Retinal pigment epithelial cell (primary cell): ENCODE data around the gene GIPC1.

Experiments
- DNase-seq: peaks from one replicate; pipeline ENCODE4 v3.0.0-alpha.2; 2010; ENCODE audit warnings: low read depth
- H3K4me3 ChIP-seq: 2 replicates; pipeline ENCODE4 v1.5.1; 2011; ENCODE audit warnings: mild to moderate bottlenecking, low read length, control low read depth, moderate library complexity
- CTCF ChIP-seq: conservative IDR thresholded peaks from 2 replicates; pipeline ENCODE4 v1.5.1; 2011; ENCODE audit warnings: low read depth, low read length, control low read depth, inconsistent platforms

The GIPC1 gene

GRCh38 chr19:14502334-14503092 is 6.6 kb upstream of the GIPC1 start:
- no peak overlapping the region for H3K4me3 ChIP-seq
- no peak for TF ChIP-seq CTCF
- no peak for DNase-seq

- no peak for DNase-seq
- H3K4me3 ChIP-seq = no peak overlapping the region
- TF ChIP-seq CTCF = no peak
Measured at GRCh38 chr19:14497228-14497921, 1.4 kb upstream of the GIPC1 start.

- TF ChIP-seq CTCF = no peak
- no peak for DNase-seq
- H3K4me3 ChIP-seq = no peak overlapping the region
Measured at GRCh38 chr19:14496834-14497227, 904 bp upstream of the GIPC1 start.

- no peak for DNase-seq
- no peak for TF ChIP-seq CTCF
- H3K4me3 ChIP-seq = peak overlapping the region; percentile 93
Measured at GRCh38 chr19:14495672-14496028, 277 bp downstream of the GIPC1 start.

GRCh38 chr19:14494910-14495671 is 836 bp downstream of the GIPC1 start:
- DNase-seq = no peak
- TF ChIP-seq CTCF = no peak
- peak overlapping the region; percentile 93 for H3K4me3 ChIP-seq

GRCh38 chr19:14494411-14494810 is 1.5 kb downstream of the GIPC1 start:
- no peak for TF ChIP-seq CTCF
- no peak for DNase-seq
- peak overlapping the region; percentile 93 for H3K4me3 ChIP-seq
